Measurements from ENCODE around the gene LATS2.

DNA sequence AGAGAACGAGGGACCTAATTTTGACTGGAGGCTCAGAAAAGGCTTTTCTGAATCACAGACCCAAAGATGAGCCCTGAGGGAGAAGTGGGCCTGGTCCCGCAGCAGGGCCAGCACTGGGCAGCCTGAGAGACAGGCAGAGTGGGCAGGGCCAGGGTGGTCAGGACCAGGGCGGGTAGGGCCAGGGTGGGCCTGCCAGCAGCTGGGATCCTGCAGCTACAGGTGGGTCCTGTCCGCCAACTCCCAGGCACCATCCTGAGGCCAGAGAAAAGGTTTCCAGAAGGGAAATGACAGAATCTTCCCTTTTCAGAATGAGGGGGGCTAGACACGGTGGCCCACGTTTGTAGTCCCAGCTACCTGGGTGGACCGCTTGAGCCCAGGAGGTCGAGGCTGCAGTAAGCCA lies 23.7 kb downstream of the LATS2 start:
- no peak for TF ChIP-seq CTCF (IDR thresholded peaks at IDR 0.05)
- no peak for TF ChIP-seq POLR2A (IDR thresholded peaks at IDR 0.05)
